GM04504 (cell line): ENCODE data around the gene ETV5.

Experiments used
- DNase-seq: peaks from one replicate; pipeline ENCODE4 v3.0.0-alpha.2; 2012; ENCODE audit warnings: low read depth

Gene ETV5

GRCh38 chr3:186095561-186096081 is 13.3 kb downstream of the ETV5 start:
- no peak for DNase-seq

GRCh38 chr3:186094696-186095425 is 14.0 kb downstream of the ETV5 start:
- no peak for DNase-seq

GRCh38 chr3:186094271-186094670 is 14.6 kb downstream of the ETV5 start:
- DNase-seq: no peak

- no peak for DNase-seq
Observed at GRCh38 chr3:186093271-186093900, 15.5 kb downstream of the ETV5 start.

GRCh38 chr3:186092360-186093070 is 16.4 kb downstream of the ETV5 start:
- no peak for DNase-seq

GRCh38 chr3:186090901-186091300 is 18.0 kb downstream of the ETV5 start:
- no peak for DNase-seq

GRCh38 chr3:186088335-186088734 is 20.6 kb downstream of the ETV5 start:
- DNase-seq: no peak

- DNase-seq: no peak
Observed at GRCh38 chr3:186084264-186084663, 24.6 kb downstream of the ETV5 start.

- DNase-seq: no peak
Observed at GRCh38 chr3:186083746-186084145, 25.1 kb downstream of the ETV5 start.

GRCh38 chr3:186082150-186082549 is 26.7 kb downstream of the ETV5 start:
- DNase-seq: no peak

GRCh38 chr3:186081678-186082077 is 27.2 kb downstream of the ETV5 start:
- no peak for DNase-seq

GRCh38 chr3:186080849-186081438 is 27.9 kb downstream of the ETV5 start:
- no peak for DNase-seq

- DNase-seq: no peak
Observed at GRCh38 chr3:186079925-186080324, 29.0 kb downstream of the ETV5 start.

GRCh38 chr3:186077466-186077865 is 31.4 kb downstream of the ETV5 start:
- DNase-seq: no peak

GRCh38 chr3:186075931-186076567 is 32.8 kb downstream of the ETV5 start:
- DNase-seq: no peak

GRCh38 chr3:186075489-186075888 is 33.4 kb downstream of the ETV5 start:
- DNase-seq: no peak

- DNase-seq: no peak
Observed at GRCh38 chr3:186073641-186074040, 35.2 kb downstream of the ETV5 start.

GRCh38 chr3:186070996-186071395 is 37.9 kb downstream of the ETV5 start:
- DNase-seq: peak; percentile 11

GRCh38 chr3:186070550-186070949 is 38.3 kb downstream of the ETV5 start:
- no peak for DNase-seq

- no peak for DNase-seq
Observed at GRCh38 chr3:186070133-186070532, 38.8 kb downstream of the ETV5 start.

GRCh38 chr3:186069199-186069598 is 39.7 kb downstream of the ETV5 start:
- DNase-seq: no peak

GRCh38 chr3:186068243-186068552 is 40.7 kb downstream of the ETV5 start:
- no peak for DNase-seq
